GM19351 (cell line): ENCODE data around the gene POLN.

Experiments
- ATAC-seq: cut with Tn5 transposase; IDR thresholded peaks from one replicate; pipeline ENCODE4 v1.9.1; 2021; ENCODE audit warnings: mild to moderate bottlenecking, moderate library complexity; ENCODE audit not compliant: unreplicated experiment

POLN gene

GRCh38 chr4:2073808-2074481, 168.0 kb downstream of the POLN start:
- no peak for ATAC-seq

DNA sequence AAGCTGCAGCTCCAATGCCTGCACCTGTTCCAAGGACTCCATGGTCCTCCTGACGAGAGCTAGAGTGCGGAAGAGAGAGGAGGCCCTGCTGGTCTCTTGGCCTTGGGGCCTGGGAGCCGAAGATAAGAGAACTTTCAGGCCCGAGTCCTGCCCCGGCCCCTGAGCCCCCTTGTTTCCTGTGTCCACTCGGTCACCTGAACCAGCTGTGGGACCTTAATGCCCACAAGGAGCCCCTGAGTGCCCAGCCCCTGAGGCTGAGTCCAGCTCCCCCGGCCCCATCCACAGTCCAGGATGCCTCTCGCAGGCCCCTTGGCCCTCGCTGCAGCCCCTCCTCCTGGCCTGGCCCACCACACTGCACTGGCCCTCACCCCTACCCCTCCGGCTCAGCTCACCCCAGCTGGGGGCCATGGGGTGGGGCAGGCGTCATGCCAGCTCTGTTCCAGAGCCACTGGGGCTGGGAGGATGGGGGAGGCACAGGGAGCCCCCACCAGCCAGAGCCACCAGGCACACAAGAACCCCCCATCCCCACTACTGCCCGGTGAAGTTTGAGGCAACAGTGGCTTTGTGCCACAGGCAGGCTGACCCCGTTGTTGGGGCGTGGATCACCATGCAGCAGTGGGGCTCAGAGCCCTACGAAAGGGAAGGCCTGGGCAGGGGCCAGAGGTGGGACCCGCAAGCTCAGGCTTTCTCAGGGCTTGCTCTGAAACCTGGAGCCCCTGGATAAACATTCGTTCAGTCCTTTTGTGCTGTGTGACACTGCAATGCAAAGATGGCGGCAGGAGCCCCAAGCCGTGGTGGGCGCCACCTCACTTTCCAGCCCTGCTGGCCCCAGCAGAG, 168.7 kb downstream of the POLN start:
- ATAC-seq, result no peak

DNA sequence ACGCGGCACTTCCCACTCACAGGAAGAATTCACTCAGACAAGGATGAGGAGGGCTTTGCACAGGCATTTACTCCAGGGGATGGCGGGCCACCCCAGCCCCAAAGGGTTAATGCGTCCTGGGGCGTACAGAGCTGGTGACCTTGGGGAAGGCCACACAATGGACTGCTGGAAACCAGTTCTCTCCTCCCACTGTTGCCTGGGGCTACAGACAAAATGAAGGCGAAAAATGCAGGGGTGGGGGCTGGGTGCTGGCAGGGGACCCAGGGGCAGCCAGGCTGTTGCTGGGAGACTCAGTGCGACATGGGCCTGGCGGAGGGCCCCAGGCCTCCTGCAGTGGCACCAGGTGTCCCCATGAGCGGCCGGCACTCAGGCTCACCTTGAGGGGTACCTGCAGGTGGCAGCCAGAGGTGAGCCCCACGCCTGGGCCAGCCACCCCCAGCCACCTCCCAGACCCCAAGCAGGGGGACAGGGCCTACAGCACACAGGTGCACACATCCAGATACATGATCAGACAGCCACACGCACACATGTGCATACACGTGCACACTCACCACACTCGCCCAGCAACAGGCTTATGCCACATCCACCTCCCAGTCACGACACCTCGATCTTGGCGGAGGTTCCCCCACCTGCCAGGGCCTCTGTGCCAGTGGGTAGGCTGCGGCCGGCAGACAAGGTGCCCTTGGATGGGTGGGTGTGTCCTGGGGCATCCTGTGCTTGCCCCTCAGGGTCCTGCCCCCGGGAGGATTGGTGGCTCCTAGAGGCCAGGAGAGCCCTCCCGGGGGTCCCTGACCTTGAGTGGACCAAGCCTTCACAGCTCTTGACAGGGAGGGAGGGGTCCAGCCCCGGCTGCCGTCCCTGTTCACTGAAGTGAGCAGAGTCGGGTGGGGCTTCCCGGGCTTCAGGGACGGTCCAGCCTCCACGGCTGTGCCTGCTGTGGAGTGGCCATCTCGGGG, 169.7 kb downstream of the POLN start:
- ATAC-seq, result no peak

- ATAC-seq, result no peak
These were observed 170.5 kb downstream of the POLN start for GRCh38 chr4:2071252-2071911.

DNA sequence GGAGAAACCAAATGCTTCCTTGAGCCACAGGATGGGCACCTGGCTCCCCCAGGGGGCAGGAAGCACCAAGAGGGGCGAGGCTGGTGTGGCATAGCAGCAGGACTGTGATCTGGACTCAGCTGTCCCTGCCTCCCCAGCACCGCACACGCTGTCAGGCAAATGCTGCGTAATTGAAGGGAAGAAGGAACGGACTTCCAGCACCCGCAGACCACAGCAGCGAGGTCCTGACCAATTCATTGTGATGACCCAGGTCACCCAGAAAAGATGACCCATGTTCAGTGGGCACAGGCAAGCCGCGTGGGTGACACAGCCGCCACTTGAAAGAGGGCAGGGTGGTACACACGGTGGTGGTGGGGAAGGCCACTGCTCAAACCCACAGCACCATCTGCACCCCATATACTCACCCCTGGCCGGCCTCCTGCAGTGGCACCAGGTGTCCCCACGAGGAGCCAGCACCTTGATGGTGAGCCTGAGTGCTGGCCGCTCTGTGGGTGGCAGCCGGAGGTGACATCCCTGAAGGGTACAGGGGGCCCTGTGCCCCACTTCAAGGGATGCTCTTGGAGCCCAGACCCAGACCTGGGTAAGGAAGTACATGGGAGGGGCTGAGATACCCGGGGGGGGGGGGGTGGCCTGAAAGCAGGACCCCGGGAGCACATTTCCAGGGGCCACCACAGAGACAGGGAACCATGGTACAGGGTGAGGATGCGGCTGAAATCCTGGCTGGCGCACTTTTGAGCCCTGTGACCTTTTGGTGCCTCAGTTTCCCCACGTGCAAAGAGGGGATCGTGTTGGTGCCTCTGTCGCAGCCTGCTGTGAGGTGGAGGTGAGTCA, 171.3 kb downstream of the POLN start:
- ATAC-seq, result no peak

DNA sequence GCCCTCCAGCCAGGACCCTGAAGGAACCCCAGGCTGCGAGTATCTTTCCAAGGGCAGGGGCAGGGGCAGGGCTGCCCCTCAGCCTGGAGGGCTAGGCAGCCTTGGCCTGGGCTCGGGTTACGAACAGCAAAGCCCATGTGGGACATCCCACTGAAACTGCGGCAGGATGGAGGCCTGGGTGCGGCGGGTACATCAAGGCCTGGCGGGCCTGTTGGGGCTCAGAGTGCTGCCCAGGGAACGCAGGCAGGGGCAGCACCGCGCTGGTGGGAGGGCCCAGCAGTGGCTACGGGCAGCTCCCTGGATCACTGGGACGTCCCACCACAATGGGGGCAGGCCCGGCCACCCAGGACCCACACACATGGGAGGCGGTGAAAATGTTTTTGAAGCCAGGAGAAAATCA, 171.9 kb downstream of the POLN start:
- ATAC-seq, result no peak

DNA sequence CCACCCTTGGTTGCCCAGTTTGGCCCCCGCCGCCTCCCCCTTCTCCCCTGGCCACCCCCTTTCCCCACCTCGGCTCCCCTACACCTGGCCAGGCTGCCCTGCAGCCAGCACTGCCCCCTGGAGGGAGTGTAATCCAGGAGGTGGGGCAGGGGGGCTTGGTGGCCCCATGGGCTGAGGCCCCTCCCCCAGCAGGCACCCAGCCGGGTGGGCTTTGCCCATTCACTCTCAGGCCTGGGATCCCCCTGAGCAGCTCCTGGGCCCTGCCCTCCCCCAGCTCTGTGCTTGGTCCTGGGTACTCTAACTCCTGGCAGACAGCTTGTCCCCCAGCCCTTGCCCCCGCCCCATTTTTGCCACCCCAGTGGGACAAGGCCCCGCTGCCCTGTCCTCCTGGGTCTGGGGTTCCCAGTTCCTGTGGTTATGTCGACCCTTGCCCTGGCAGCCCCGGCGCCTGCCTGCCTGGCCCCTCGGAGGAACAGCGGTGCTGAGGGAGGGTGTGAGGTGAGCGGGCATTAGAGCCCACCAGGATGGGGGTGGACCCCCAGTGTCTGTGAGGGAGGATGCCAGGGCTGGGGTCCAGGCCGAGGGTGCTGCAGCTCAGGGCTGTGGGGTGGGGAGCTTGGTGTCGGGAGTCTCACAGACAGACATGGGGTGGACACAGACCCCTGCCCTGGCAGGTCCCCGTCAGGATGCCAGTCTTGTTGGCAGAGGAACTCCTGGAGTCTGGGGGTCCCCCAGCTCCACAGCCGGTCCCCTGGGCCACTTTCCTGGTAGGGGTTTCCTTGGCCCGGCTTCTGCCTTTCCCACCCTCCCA, 172.6 kb downstream of the POLN start:
- ATAC-seq, result no peak

GRCh38 chr4:2068566-2068965, 173.4 kb downstream of the POLN start:
- ATAC-seq, result no peak

GRCh38 chr4:2068198-2068470, 173.8 kb downstream of the POLN start:
- ATAC-seq, result no peak

- ATAC-seq, result no peak
These were observed 174.3 kb downstream of the POLN start for GRCh38 chr4:2067446-2068197.

GRCh38 chr4:2066571-2067445, 175.1 kb downstream of the POLN start:
- no peak for ATAC-seq

DNA sequence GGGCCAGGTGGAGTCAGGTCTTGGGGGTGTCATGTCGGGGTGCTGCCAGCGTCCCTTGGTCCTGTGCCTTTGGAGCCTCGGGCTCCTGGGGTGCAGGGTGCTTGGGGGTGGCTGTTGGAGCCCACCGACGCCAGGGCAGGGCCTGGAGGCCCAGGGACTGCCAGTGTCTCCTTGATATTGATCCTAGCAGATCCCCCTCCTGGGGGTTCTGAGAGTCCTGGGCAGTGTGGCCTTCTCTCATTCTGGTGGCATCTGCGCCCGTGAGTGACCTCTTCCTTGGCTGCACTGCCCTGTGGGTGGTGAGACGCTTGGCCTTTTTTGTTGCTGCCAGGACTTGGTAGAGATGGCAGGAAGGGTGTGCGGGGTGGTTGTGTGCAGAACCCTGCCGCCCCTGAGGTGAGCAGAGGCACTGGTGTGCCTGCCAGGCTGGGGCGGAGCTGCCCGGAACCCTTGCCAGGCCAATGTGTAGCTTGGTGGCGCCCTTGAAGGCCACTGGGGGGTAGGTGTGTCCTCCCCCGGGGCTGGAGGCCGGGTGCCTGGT, 175.8 kb downstream of the POLN start:
- no peak for ATAC-seq

GRCh38 chr4:2065106-2065930, 176.6 kb downstream of the POLN start:
- no peak for ATAC-seq

DNA sequence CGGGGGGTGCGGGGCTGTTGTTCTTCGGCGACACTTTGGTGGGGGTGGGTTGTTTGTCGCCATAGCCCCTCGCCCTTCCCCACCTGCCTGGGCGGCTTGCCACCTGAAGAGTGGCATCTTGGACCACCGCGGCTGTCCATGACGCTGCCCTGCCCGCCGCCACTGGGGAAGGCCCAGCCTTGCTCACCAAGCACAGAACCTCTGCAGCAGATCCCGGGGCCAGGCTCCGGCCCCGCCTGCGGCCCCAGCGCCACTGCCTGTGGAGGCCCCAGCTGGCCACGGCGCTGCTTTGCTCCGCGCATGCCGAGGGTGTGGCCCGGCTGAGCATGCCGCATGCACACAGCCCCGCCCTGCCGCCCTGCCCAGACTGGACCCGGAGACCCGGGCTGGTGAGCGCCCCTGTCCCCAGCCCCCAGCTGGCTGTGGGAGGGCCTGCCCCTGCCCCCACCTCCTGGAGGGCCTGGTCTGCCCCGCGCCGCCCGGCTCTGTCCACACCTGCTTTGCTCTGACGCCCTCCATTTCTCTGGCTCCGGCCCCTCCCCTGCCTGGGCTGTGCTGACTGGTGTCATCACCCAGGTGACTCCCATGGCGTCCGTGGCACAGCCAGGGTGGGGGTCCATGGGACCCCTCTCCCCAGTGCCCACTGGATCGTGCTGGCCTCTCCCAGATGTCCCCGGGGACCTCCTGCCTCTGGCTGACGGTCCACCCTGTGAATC, 177.5 kb downstream of the POLN start:
- no peak for ATAC-seq

- ATAC-seq, result no peak
These were observed 178.2 kb downstream of the POLN start for GRCh38 chr4:2063557-2064275.
